AG08396 (cell line): ENCODE data around the gene HEMK1.

ENCODE experiments used
- DNase-seq: peaks from one replicate; pipeline ENCODE4 v3.0.0; 2012; ENCODE audit warnings: low spot score, mixed read lengths

HEMK1 gene

DNA sequence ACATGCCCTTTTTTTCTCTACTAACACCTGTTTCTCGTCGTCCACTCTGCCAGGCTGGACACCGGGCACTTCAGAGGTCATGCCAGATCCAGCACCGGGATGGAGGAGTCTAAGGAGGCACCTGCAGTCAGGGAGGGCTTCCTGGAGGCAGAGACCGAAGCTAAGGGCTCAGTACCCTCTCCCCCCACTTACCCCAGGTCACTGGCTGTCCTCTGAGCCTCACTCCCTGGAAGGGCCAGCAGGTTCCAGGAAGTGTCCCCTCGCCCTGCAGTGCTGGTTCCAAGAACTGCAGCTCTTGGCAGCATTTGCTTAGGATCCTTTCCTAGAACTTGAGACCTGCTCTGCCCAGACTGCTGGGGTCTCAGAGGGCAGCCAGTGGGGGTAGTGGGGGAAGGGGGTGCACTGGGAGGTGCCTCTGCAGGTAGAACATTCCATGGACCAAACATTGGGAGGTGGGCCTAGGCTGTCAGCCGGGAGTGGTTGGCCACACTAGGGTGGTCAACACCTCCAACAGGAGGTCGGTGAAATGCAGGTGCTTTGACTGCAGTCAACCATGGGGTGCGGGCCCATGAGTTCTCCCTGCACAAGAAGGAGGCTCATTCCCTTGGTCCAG lies 30.9 kb downstream of the HEMK1 start:
- DNase-seq: no peak

- peak; percentile 91 for DNase-seq
These were observed 31.7 kb downstream of the HEMK1 start for GRCh38 chr3:50600841-50601591.

- DNase-seq: no peak
These were observed 33.4 kb downstream of the HEMK1 start for GRCh38 chr3:50602595-50603191.

GRCh38 chr3:50603261-50604109 lies 34.2 kb downstream of the HEMK1 start:
- no peak for DNase-seq

DNA sequence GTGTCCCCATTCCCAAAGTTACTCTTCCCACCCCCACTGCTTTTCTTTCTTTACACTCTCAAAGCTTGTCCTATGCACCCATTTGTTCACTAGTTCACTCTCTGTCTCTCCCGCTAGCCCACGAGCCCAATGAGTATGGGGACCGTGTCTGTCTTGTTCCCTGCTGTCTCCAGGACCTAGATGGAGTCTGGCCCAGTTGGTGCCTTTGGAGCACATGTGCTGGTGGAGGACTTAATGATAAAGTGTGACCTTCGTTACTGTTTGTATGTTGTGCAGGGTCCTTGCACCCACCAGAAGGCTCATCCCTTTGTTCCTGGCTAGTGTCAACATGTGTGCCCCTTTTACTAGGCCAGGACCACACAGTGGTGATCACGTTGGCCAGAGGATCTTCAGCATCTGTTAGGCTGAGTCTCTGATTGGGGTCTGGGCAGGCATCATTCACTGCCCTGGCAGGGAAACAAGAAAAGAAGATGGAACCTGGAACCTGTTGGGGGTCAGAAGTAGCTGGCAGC lies 34.8 kb downstream of the HEMK1 start:
- DNase-seq: no peak

- DNase-seq: no peak
These were observed 35.6 kb downstream of the HEMK1 start for GRCh38 chr3:50604628-50605588.

- no peak for DNase-seq
These were observed 36.6 kb downstream of the HEMK1 start for GRCh38 chr3:50605901-50606326.

DNA sequence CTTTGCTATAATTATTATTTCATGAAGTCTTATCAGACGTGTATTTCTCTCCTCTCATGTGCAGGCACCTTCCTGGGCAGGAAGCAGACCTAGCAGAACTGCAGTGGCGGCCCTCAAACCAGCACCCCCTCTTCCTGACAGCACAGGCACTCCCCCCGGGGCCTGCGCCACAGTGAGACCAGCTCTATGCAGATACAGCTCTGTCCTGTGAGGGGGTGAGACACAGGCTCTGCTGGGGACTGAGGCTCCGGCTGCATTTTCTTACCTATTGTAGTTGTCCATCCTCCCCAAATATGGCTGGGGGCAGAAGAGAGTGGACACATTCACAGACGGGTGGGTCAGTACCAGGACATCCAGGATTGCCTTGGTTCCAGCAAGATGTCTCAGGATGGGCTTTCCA lies 37.3 kb downstream of the HEMK1 start:
- no peak for DNase-seq

DNA sequence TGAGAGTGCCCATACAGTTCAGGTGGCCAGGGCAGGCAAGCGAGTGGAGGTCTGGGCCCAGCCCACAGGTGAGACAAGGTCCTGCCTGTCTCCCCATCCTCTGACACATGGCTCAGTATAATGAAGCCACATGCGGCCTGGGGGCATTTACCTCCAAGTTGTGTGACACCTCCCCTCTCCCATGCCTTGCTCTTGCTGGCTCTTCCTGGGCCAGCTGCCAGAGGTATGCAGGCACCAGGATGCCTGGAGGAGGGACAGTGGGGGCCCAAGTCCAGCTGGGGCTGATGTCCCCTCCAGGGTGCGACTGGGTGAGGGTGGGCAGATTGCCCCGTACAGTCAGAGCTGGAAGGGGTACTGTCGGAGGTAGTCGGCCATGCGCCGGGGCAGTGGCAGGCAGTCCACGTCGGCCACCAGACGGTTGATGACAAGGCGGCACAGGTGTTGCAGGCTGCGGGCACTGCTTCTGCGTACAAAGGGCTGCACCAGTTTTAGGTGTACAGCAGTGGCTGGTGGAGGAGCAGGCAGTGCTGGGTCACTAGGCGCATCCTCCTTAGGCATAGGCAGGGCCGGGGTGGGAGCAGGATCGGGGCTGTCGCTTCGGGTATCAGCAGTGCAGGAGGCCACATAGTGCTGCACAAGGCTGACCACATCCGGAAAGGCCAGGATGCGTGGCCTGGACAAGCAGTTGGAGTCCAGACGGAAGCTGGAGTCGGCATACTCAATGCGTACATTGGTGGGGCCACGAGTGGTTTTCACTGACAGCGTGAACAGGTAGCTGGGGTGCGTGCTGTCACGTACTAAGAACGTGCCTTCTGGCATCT lies 38.2 kb downstream of the HEMK1 start:
- no peak for DNase-seq

- no peak for DNase-seq
These were observed 39.0 kb downstream of the HEMK1 start for GRCh38 chr3:50608278-50608677.

- DNase-seq: no peak
These were observed 39.9 kb downstream of the HEMK1 start for GRCh38 chr3:50609071-50609762.

GRCh38 chr3:50609763-50610085 lies 40.4 kb downstream of the HEMK1 start:
- DNase-seq: no peak

DNA sequence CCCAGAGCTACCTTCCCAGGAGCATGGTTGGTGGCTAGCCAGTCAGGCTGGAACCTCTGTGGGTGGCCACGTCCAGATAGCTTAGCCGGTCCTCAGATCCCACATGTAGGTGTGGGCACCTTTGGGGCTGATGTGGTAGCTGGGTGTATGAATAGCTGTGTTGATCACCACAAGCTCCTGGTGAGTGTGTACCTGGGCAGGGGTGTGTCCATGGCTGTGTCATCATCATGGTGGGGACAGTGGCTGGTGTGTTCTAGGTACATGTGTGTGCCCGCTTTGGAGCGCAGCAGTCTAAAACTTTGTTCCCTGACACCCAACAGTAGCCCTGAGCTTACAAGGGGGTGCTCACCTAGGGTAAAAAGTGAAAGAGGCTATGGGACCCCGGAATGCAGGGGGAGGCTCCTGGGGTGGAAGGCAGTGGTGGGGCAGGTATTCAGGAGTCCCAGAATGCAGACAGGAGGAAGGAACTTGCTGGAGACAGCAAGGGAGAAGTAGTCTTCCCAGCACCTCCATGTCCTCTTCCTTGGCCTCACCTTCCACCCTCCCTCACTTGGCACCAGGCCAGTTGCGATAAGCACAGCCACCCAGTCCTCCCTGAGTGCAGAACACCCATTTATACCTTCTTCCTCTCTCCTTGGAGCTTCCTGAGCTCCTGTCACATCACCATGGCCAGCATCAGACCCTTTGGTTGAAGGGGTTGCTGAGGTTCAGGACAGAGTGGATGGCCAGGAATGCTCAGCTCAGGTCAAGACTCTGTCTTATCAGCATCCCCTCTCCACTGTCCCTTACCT lies 41.1 kb downstream of the HEMK1 start:
- DNase-seq: no peak

GRCh38 chr3:50610992-50611463 lies 41.7 kb downstream of the HEMK1 start:
- DNase-seq: no peak

DNA sequence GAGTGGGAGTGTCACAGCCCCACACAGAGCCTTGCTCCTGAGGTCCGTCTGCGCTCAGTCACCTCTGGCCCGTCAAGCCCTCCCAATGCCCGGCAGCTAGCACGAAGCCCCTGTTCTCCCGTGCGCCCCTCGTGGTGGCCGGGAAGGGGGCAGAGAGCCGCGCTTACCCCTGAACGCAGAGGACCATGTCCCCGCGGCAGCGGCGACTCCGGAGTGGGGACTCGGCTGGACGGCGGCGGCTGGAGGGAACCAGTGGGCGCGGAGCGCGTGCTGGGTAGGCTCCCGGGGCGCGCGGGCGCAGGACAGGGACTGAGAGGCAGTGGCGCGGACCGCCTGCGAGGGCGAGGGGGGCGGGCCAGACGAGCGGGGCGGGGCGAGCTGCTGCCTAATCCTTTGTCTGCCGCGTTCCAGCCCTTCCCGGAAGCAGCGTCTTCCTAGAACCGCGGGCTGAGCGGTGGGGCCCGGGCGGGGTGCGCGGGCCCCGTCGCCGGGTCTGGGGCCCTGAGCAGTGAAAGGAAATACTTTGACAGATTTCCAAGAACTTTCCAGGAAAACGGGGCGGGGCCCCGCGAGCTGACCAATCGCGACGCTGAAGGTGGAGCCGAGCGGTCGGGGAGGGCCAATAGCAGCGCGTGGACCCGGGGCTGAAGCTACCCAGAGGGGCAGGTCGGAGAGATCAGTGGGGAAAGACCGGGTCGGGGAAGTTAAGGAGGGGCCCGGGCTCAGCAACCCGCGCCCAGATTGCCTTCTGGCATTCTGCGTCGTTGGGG lies 42.3 kb downstream of the HEMK1 start, which contains the start of gene CISH:
CISH (minus strand) TSS at position 311 of the 770 bp plus-strand sequence; CDS start at position 187, 124 bp downstream.
- peak; percentile 94 for DNase-seq

GRCh38 chr3:50612234-50612882 lies 43.0 kb downstream of the HEMK1 start:
- no peak for DNase-seq
